Activated CD4-positive, alpha-beta T cell treated with anti-CD3 and anti-CD28 coated beads for 24 hours (primary cell): Measurements from ENCODE around the gene MPL.
A peak's percentile ranks its signal among the peaks of the same experiment; 100 is the strongest.

Source experiments
- DNase-seq, 2 donors: peaks; one replicate each; pipeline ENCODE4 v3.0.0-alpha.2; 2020; ENCODE audit warnings: low read depth in 2 of 2

Gene MPL

GRCh38 chr1:43325381-43325780 is 12.2 kb upstream of the MPL start:
- no peak for DNase-seq

DNA sequence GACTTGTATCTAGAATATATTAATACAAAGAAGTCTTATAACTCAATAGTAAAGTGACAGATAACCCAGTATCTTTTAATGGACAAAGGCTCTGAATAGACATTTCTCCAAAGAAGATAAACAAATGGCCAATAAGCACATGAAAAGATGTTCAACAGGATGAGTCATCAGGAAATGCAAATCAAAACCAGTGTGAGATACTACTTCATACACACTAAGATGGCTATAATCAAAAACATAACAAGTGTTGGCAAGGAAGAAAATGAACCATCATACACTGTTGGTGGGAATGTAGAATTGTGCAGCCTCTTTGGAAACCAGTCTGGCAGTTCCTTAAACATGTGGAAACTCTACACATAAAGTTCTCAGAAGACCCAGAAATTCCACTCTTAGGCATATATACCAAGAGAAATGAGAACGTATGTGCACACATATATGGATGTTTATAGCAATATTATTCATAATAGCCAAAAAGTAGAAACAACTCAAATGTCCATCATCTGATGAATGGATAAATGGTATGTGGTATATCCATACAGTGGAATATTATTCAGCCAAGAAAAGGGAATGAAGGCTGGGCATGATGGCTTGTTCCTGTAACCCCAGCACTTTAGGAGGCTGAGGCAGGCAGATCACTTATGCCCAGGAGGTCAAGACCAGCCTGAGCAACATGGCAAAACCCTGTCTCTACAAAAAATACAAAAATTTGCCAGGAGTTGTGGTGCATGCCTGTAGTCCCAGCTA is 9.9 kb upstream of the MPL start:
- DNase-seq, result no peak

DNA sequence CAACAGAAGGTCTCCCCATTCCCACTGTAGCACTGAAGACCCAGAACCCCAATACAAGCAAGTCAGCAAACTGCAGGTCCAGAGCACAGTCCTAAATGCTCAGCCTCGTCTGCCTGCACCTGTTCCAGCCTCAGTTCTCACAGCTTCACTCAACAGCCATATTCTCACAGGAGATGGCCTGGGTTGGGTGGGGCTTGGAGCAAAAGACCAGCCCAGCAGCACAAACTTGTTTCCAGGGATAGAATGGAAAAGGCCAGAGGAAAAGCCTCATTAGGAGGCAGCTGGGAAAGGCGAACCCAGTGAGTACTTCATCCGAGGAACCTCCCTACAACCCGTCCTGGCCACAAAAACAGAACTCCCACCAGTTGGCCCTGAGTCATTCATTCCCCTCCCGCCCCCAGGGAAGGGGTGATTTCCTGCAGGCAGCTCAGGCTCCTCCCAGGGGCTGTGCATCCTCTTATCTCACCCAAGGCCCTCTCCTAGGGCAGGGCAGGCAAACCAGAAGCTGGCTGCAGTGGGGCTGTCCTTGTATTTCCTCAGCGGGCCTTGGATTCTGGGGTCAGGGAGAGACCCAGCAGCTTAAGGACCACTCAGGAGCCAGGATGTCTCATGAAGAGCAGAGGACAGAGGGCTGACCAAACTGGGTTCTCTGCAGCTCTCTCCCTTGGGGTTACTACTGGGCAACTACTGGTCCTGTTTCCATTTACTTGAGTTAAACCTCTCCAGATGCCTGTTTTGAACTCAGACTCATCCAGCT is 7.4 kb upstream of the MPL start:
- DNase-seq, result peak; percentile 37 to 55

- DNase-seq, result no peak
Measured at GRCh38 chr1:43331688-43332087, 5.9 kb upstream of the MPL start.

GRCh38 chr1:43334453-43335205 is 3.0 kb upstream of the MPL start:
- no peak for DNase-seq

GRCh38 chr1:43338001-43338400 is 383 bp downstream of the MPL start:
- no peak for DNase-seq

DNA sequence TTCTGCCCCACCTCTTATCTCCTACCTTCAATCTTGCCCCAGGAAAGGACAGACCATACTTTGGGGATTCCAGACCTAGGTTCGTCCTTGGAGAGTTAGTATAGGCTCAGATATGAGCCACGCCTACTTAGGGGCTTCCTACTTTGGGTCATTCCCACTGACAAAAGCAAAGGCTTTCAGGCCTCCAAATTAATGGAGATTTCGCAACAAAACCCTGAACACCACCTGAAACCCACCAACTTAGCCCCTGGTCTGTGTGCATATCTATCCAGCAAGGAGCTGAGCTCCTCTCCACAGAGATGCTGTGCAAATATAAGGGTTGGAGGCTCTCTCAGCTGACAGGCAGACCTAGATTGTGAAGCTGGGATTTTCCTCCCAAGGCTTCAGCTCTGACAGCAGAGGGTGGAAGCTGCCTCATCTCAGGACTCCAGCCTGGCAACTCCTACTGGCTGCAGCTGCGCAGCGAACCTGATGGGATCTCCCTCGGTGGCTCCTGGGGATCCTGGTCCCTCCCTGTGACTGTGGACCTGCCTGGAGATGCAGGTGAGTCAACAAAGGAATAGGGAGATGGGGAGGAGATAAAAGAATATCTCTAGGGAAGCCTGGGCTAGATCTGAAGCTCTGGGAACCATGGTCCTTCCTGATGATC is 2.1 kb downstream of the MPL start:
- no peak for DNase-seq

DNA sequence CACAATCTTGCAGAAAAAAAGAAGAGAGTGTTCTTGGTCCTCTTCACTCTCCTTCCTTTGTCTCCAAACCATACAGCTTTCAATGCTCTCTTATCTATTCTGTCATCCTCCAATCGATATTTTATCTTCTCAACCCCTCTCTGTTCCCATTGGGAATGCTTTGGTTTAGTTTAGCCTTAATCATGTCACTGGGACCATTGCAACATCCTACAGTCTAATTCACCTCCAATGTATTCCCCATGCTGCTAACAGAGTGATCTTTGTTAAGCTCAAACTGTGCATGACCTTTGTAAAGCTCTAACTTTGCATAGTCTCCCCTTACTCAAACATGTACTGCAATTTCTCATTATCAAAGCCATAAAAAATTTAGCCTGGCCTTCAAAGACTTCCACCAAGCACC is 2.9 kb downstream of the MPL start:
- no peak for DNase-seq

GRCh38 chr1:43344267-43344850 is 6.7 kb downstream of the MPL start:
- no peak for DNase-seq

DNA sequence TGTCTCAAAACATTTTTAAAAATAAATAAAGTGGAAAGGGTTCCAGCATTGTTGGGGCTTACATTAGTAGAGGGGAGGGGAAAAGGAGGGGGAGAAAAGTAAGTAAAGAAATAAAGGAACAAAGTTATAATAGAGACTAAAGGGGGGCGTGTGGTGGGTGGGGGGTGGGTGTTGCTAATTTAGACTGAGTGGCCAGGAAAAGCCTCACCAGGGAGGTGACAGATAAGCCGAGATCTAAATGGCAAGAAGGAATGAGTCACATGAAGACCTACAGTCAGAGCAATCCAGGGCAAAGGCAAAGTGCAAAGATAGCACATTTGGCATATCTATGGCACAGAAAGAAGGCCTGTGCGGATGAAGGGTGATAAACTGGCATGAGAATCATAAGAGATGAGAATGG is 7.5 kb downstream of the MPL start:
- DNase-seq, result no peak

- DNase-seq, result no peak
Measured at GRCh38 chr1:43346636-43347035, 9.0 kb downstream of the MPL start.

DNA sequence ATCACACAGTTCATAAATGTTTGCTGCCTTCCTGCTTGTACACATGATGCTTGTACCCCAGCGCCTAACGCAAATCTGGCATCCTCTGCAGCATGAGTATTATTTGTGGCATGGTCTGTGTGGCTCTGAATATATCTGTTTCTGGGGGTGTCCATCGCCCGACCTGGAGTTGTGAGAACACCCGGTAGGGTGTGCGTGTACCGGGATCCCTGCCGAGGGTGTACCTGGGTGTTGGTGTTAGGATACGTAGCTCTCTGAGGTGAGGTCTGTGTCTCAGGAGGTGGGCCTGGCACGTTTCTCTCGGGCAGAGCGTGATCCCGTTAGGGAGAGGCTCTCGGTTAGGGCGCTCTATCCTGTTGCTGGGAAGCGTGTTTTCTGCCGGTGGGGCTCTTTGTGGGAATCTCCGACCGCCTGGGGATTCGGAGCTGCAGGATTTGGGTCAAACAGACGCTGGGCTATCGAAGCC is 10.8 kb downstream of the MPL start:
- no peak for DNase-seq

- peak in 1 of 2 donors; percentile 37 for DNase-seq
Measured at GRCh38 chr1:43348809-43349593, 11.4 kb downstream of the MPL start.

DNA sequence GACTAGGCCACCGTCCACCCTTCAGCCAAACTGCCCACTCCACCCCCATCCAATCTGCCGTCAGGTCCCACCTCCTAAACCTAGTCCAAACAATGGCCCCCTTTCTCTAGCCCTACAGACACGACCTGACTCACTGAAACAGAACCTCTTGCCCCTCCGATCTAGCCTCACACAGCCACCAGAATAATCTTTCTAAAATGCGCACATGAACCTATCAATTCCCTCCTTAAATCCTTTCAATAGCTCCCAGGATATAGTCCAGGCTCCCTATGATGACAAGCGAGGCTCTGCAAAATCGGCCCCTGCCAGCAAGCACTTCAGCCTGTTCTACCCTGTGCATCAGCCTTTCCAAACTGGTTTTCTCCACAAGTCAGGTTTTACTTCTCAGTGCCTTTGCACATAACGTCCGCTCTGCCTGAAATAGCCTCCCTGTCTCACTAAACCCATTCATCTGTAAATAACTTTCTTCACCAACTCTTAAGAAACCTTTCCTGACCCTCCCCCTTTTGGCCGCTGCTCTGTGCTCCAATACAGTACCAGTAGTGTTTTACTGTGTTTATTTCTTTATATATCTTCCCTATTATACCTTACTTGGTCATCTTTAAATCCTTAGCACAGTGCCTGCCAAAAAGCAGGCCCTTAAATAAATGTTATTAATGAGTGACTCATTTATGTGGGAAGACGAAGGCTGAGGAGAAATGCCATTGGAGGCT is 12.1 kb downstream of the MPL start:
- DNase-seq, result no peak

DNA sequence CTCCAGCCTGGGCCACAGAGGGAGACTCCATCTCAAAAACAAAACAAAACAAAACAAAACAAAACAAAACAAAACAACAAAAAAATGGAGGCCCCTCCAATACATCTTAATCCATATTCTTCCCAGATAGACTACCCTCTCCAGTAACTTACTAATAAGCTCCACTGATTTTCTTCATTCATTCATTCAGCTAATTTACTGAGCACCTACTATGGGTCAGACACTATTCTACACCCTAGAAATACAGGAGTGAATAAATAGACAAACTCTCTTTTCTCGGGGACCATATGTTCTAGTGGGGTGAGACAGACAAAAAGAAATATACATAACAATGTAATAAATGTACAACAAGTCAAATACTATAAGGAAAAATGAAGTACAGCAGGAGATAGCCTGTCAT is 13.4 kb downstream of the MPL start:
- DNase-seq, result no peak

- DNase-seq, result no peak
Measured at GRCh38 chr1:43351421-43352350, 14.1 kb downstream of the MPL start.

GRCh38 chr1:43352351-43352705 is 14.7 kb downstream of the MPL start:
- no peak for DNase-seq

- DNase-seq, result no peak
Measured at GRCh38 chr1:43352881-43353280, 15.3 kb downstream of the MPL start.

- DNase-seq, result no peak
Measured at GRCh38 chr1:43354471-43354870, 16.9 kb downstream of the MPL start.
